Measurements from ENCODE around the gene HOXA2. TPM values are rescaled to one million over a fixed set of nuclear protein-coding genes. Genes with fewer than 3 reads are reported as not detected.

Gene HOXA2
- total RNA-seq, 2 donors from 2014 or later, result not detected

DNA sequence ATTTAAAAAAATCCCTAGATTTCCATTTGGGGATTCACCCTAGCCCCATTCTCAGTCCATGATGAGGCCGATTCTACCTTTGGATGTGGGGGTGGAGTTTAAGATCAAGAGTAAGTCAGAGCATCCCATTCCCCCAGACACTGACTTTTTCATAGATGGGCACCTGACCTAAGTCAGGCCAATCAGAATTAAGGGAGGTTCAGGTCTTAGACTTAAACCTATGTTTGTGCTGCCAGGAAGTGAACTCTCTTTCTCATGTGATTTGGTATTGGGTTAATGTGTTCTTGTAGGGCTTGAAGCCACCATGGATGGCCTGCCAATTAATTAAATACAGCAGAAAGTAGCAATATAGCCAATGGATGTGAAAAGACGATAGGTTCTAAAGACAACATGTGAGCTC is 36.8 kb downstream of the HOXA2 start:
- no peaks in the 10 kb centered on the region for H3K4me1 Mint-ChIP-seq
- H3K9ac ChIP-seq (ENCODE audit: extremely low read depth, low read length, poor library complexity, severe bottlenecking), result no peak overlapping the region
- H3K36me3 Mint-ChIP-seq (ENCODE audit: low read depth), result no peaks in the 10 kb centered on the region
- no peak overlapping the region for H3K4me3 ChIP-seq (ENCODE audit: low read length)
- WGBS, 2 experiments (ENCODE audit: insufficient coverage in 1 of 2, insufficient read length in 1 of 2), result 97 to 100% methylated on average over 1 to 2 of the region's 2 CpGs
- TF ChIP-seq CTCF (conservative IDR thresholded peaks at IDR 0.05), result no peak
- no peak for DNase-seq
- H3K27ac Mint-ChIP-seq, result no peak overlapping the region
- H3K9me3 ChIP-seq (ENCODE audit: control insufficient read depth, low read length), result no peaks in the 10 kb centered on the region
- no peak overlapping the region for H3K4me3 Mint-ChIP-seq
- H3K27me3 Mint-ChIP-seq (ENCODE audit: insufficient read depth), result peaks cover 39% of the 10 kb centered on the region
- peaks cover 36% of the 10 kb centered on the region for H3K27me3 ChIP-seq (ENCODE audit: control insufficient read depth, insufficient read depth, low read length, poor library complexity, severe bottlenecking)
- H3K36me3 ChIP-seq (ENCODE audit: control insufficient read depth, insufficient read depth, low read length), result no peaks in the 10 kb centered on the region
- no peaks in the 10 kb centered on the region for H3K4me1 ChIP-seq (ENCODE audit: control insufficient read depth, insufficient read depth, low read length)
- H3K27ac ChIP-seq (ENCODE audit: low read depth, low read length), result no peak overlapping the region
- no peaks in the 10 kb centered on the region for H3K9me3 Mint-ChIP-seq

GRCh38 chr7:27064661-27065060 is 37.8 kb downstream of the HOXA2 start:
- no peak overlapping the region for H3K27ac ChIP-seq (ENCODE audit: low read depth, low read length)
- no peak for TF ChIP-seq CTCF (conservative IDR thresholded peaks at IDR 0.05)
- H3K9me3 ChIP-seq (ENCODE audit: control insufficient read depth, low read length), result no peaks in the 10 kb centered on the region
- H3K9me3 Mint-ChIP-seq, result no peaks in the 10 kb centered on the region
- 84% methylated on average over 2 of the region's 2 CpGs; no CpG with 5 or more reads in 1 of the 2 experiments for WGBS, 2 experiments (ENCODE audit: insufficient coverage in 1 of 2, insufficient read length in 1 of 2)
- H3K27ac Mint-ChIP-seq, result no peak overlapping the region
- peaks cover 47% of the 10 kb centered on the region for H3K27me3 Mint-ChIP-seq (ENCODE audit: insufficient read depth)
- peaks cover 40% of the 10 kb centered on the region for H3K27me3 ChIP-seq (ENCODE audit: control insufficient read depth, insufficient read depth, low read length, poor library complexity, severe bottlenecking)
- H3K4me1 Mint-ChIP-seq, result no peaks in the 10 kb centered on the region
- no peak overlapping the region for H3K4me3 ChIP-seq (ENCODE audit: low read length)
- H3K4me1 ChIP-seq (ENCODE audit: control insufficient read depth, insufficient read depth, low read length), result no peaks in the 10 kb centered on the region
- DNase-seq, result no peak
- no peaks in the 10 kb centered on the region for H3K36me3 ChIP-seq (ENCODE audit: control insufficient read depth, insufficient read depth, low read length)
- no peaks in the 10 kb centered on the region for H3K36me3 Mint-ChIP-seq (ENCODE audit: low read depth)
- H3K9ac ChIP-seq (ENCODE audit: extremely low read depth, low read length, poor library complexity, severe bottlenecking), result no peak overlapping the region
- H3K4me3 Mint-ChIP-seq, result no peak overlapping the region

DNA sequence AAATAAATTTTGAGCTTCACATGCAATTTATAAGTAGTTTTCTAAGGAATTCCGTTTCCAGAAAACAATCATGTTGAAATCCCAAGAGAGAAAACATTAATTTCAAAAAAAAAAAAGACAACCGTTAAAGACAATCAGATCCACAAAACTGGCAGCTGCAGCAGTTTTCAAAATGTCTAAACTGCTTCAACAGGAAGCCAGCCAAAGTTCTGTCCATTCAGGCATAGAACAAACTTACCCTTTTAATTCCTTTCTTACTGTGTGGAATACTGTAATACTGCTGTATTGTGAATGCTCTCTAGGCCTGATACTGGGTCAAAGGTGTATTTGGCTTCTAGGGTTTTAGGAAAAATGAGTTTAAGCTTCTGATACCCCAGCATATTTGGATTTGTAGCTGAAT is 38.3 kb downstream of the HOXA2 start:
- H3K36me3 ChIP-seq (ENCODE audit: control insufficient read depth, insufficient read depth, low read length), result no peaks in the 10 kb centered on the region
- H3K27me3 ChIP-seq (ENCODE audit: control insufficient read depth, insufficient read depth, low read length, poor library complexity, severe bottlenecking), result peaks cover 39% of the 10 kb centered on the region
- no peaks in the 10 kb centered on the region for H3K4me1 ChIP-seq (ENCODE audit: control insufficient read depth, insufficient read depth, low read length)
- no peak overlapping the region for H3K9ac ChIP-seq (ENCODE audit: extremely low read depth, low read length, poor library complexity, severe bottlenecking)
- no peaks in the 10 kb centered on the region for H3K9me3 ChIP-seq (ENCODE audit: control insufficient read depth, low read length)
- Mint-ChIP-seq H3K9me3 (no peaks in the 10 kb centered on the region), H3K27me3 (ENCODE audit: insufficient read depth) (peaks cover 47% of the 10 kb centered on the region), H3K4me1 (no peaks in the 10 kb centered on the region), H3K36me3 (ENCODE audit: low read depth) (no peaks in the 10 kb centered on the region), H3K4me3 (no peak overlapping the region), H3K27ac (no peak overlapping the region)
- DNase-seq, result no peak
- WGBS, 2 experiments (ENCODE audit: insufficient coverage in 1 of 2, insufficient read length in 1 of 2), result 100% methylated on average over 1 to 2 of the region's 2 CpGs
- TF ChIP-seq CTCF (conservative IDR thresholded peaks at IDR 0.05), result no peak
- no peak overlapping the region for H3K4me3 ChIP-seq (ENCODE audit: low read length)
- H3K27ac ChIP-seq (ENCODE audit: low read depth, low read length), result no peak overlapping the region
